HEK293 (cell line): Measurements from ENCODE around the gene SPOCK3.

Source experiments
- CTCF ChIA-PET: fragments of 350-600 bp; formaldehyde crosslinking; extraction: SDS; loops from one replicate; lab custom pipeline; 2021; ENCODE audit warnings: antibody characterized with exemption; lab: Yijun Ruan, JAX
- POLR2A ChIA-PET: fragments of 300-600 bp; formaldehyde crosslinking; extraction: SDS; loops from one replicate; lab custom pipeline; 2020; ENCODE audit warnings: antibody characterized with exemption, inconsistent platforms; lab: Yijun Ruan, JAX
- H3K27ac ChIP-seq: fragments of 200-500 bp; sonication (Bioruptor generic); 2 replicates; pipeline ENCODE4 v1.5.1; 2014; ENCODE audit warnings: low read depth, low read length, control low read depth, inconsistent platforms; ENCODE audit errors: extremely low read depth
- H3K36me3 ChIP-seq, 2 experiments: fragments of 200-500 bp in 1 of 2; sonication (Bioruptor generic) in 1 of 2; 1 replicate in 1 of 2; 2 replicates in 1 of 2; pipeline ENCODE4 v1.5.1; 2014 to 2017; ENCODE audit warnings: inconsistent platforms in 2 of 2, low read length in 2 of 2; ENCODE audit not compliant: control insufficient read depth in 2 of 2, insufficient read depth in 1 of 2
- H3K4me1 ChIP-seq: fragments of 200-500 bp; sonication (Bioruptor generic); 2 replicates; pipeline ENCODE4 v1.5.1; 2014; ENCODE audit warnings: mild to moderate bottlenecking, low read length, inconsistent platforms; ENCODE audit not compliant: control insufficient read depth, insufficient read depth
- H3K4me3 ChIP-seq: 2 replicates; pipeline ENCODE4 v1.5.1; 2011; ENCODE audit warnings: low read depth, mild to moderate bottlenecking, control low read depth, low read length, moderate library complexity
- H3K9me3 ChIP-seq: fragments of 200-500 bp; sonication (Bioruptor generic); 2 replicates; pipeline ENCODE4 v1.5.1; 2014; ENCODE audit warnings: low read depth, low read length, inconsistent platforms; ENCODE audit not compliant: control insufficient read depth, insufficient read depth
- GLIS2 ChIP-seq: fragments of 450-650 bp; formaldehyde crosslinking; IDR thresholded peaks from 2 replicates; pipeline ENCODE4 v1.5.1; 2016; ENCODE audit warnings: missing biosample characterization, missing genetic modification characterization
- ZEB2 ChIP-seq: fragments of 450-650 bp; formaldehyde crosslinking; IDR thresholded peaks from 2 replicates; pipeline ENCODE4 v1.5.1; 2016; ENCODE audit warnings: missing biosample characterization, missing genetic modification characterization
- ZNF157 ChIP-seq: fragments of 450-650 bp; formaldehyde crosslinking; IDR thresholded peaks from 2 replicates; pipeline ENCODE4 v1.5.1; 2016; ENCODE audit warnings: missing biosample characterization, missing genetic modification characterization
- ZNF248 ChIP-seq: fragments of 450-650 bp; formaldehyde crosslinking; IDR thresholded peaks from 2 replicates; pipeline ENCODE4 v1.5.1; 2017; ENCODE audit warnings: missing biosample characterization, missing genetic modification characterization
- ZNF292 ChIP-seq: fragments of 450-650 bp; formaldehyde crosslinking; IDR thresholded peaks from 2 replicates; pipeline ENCODE4 v1.5.1; 2016; ENCODE audit warnings: low read depth, missing biosample characterization, missing genetic modification characterization, borderline replicate concordance
- ZNF311 ChIP-seq: fragments of 450-650 bp; formaldehyde crosslinking; IDR thresholded peaks from 2 replicates; pipeline ENCODE4 v1.5.1; 2017; ENCODE audit warnings: missing biosample characterization, missing genetic modification characterization, borderline replicate concordance
- ZNF501 ChIP-seq: fragments of 450-650 bp; formaldehyde crosslinking; IDR thresholded peaks from 2 replicates; pipeline ENCODE4 v1.5.1; 2016; ENCODE audit warnings: missing biosample characterization, missing genetic modification characterization
- ZNF560 ChIP-seq: fragments of 450-650 bp; formaldehyde crosslinking; IDR thresholded peaks from 2 replicates; pipeline ENCODE4 v1.5.1; 2017; ENCODE audit warnings: missing biosample characterization, missing genetic modification characterization, borderline replicate concordance
- ZNF561 ChIP-seq: fragments of 450-650 bp; IDR thresholded peaks from 2 replicates; pipeline ENCODE4 v1.5.1; 2018; ENCODE audit warnings: missing biosample characterization, missing genetic modification characterization, borderline replicate concordance
- ZNF623 ChIP-seq: fragments of 450-650 bp; formaldehyde crosslinking; IDR thresholded peaks from 2 replicates; pipeline ENCODE4 v1.5.1; 2016; ENCODE audit warnings: missing biosample characterization, missing genetic modification characterization
- ZNF624 ChIP-seq: fragments of 450-650 bp; formaldehyde crosslinking; IDR thresholded peaks from 2 replicates; pipeline ENCODE4 v1.5.1; 2017; ENCODE audit warnings: missing biosample characterization, missing genetic modification characterization
- ZNF629 ChIP-seq: fragments of 450-650 bp; formaldehyde crosslinking; IDR thresholded peaks from 2 replicates; pipeline ENCODE4 v1.5.1; 2017; ENCODE audit warnings: missing biosample characterization, missing genetic modification characterization
- ZNF670 ChIP-seq: fragments of 450-650 bp; formaldehyde crosslinking; IDR thresholded peaks from 2 replicates; pipeline ENCODE4 v1.5.1; 2016; ENCODE audit warnings: missing biosample characterization, missing genetic modification characterization, low read depth
- ZNF747 ChIP-seq: fragments of 450-650 bp; formaldehyde crosslinking; IDR thresholded peaks from 2 replicates; pipeline ENCODE4 v1.5.1; 2016; ENCODE audit warnings: missing biosample characterization, missing genetic modification characterization
- ZNF76 ChIP-seq: fragments of 450-650 bp; formaldehyde crosslinking; IDR thresholded peaks from 2 replicates; pipeline ENCODE4; 2016; ENCODE audit warnings: low read depth, missing biosample characterization, missing genetic modification characterization, borderline replicate concordance
- ZNF830 ChIP-seq: fragments of 450-650 bp; IDR thresholded peaks from 2 replicates; pipeline ENCODE4 v1.5.0; 2018; ENCODE audit warnings: missing biosample characterization, missing genetic modification characterization, low read depth, mild to moderate bottlenecking, moderate library complexity
- TF ChIP-seq, protein P1 (sequence below): fragments of 450-650 bp; formaldehyde crosslinking; IDR thresholded peaks from 2 replicates; pipeline ENCODE4 v1.5.1; 2016; ENCODE audit warnings: missing biosample characterization, missing genetic modification characterization
- TF ChIP-seq, protein P2 (sequence below): fragments of 450-650 bp; formaldehyde crosslinking; IDR thresholded peaks from 2 replicates; pipeline ENCODE4 v1.5.1; 2016; ENCODE audit warnings: missing biosample characterization, missing genetic modification characterization
- TF ChIP-seq, protein P3 (sequence below): fragments of 450-650 bp; formaldehyde crosslinking; IDR thresholded peaks from 2 replicates; pipeline ENCODE4 v1.5.1; 2017; ENCODE audit warnings: missing biosample characterization, missing genetic modification characterization
- TF ChIP-seq, protein P4 (sequence below): fragments of 450-650 bp; formaldehyde crosslinking; IDR thresholded peaks from 2 replicates; pipeline ENCODE4 v1.5.1; 2016; ENCODE audit warnings: missing biosample characterization, missing genetic modification characterization
- TF ChIP-seq, protein P5 (sequence below): fragments of 450-650 bp; formaldehyde crosslinking; IDR thresholded peaks from 2 replicates; pipeline ENCODE4 v1.5.1; 2016; ENCODE audit warnings: missing biosample characterization, missing genetic modification characterization, borderline replicate concordance

Gene SPOCK3

DNA sequence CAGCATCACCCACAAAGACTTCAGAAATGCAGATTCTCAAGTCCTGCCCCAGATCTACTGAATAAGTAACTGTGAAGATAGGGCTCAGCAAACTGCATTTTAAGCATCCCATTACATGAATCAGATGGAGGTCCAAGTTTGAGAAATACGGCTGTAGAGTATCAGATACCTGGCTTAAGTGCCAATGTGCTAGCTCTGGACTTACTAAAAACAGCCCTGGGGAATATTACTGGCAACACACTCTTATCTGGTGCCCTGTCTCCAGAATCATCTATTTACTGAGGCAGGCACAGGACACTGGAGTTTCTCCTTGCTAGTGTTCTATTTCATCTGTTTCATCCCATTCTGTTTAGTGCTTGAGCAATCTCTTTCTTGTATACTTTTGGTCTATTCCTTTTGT is 105.1 kb downstream of the SPOCK3 start (continued):
- TF ChIP-seq ZNF76 (tag by site-specific recombination): no peak
- no peak for TF ChIP-seq ZNF624 (tag by site-specific recombination)
- TF ChIP-seq ZNF292 (tag by site-specific recombination): no peak
- TF ChIP-seq GLIS2 (tag by site-specific recombination): no peak
- TF ChIP-seq ZNF311: no peak

DNA sequence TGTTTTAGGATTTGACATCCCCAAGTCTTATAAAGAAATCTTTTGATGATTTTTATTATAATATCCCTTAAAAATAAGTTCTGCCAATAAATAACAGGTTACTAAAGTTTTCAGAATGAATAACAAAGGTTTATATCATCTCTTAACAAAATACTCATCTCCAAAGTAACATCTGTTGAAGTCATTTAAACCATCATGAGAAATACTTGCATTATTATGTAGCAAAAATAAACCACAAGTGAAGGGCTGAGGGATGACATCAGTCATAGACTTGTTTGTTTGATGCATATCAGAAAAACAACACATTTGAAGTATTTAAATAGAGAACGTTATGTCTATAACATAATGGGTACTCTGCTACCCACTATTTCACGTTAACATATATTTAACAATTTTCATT is 114.9 kb downstream of the SPOCK3 start:
- TF ChIP-seq, protein P1, sequence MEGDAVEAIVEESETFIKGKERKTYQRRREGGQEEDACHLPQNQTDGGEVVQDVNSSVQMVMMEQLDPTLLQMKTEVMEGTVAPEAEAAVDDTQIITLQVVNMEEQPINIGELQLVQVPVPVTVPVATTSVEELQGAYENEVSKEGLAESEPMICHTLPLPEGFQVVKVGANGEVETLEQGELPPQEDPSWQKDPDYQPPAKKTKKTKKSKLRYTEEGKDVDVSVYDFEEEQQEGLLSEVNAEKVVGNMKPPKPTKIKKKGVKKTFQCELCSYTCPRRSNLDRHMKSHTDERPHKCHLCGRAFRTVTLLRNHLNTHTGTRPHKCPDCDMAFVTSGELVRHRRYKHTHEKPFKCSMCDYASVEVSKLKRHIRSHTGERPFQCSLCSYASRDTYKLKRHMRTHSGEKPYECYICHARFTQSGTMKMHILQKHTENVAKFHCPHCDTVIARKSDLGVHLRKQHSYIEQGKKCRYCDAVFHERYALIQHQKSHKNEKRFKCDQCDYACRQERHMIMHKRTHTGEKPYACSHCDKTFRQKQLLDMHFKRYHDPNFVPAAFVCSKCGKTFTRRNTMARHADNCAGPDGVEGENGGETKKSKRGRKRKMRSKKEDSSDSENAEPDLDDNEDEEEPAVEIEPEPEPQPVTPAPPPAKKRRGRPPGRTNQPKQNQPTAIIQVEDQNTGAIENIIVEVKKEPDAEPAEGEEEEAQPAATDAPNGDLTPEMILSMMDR (tag by site-specific recombination): no peak
- no peaks in the 10 kb centered on the region for H3K36me3 ChIP-seq
- no peaks in the 10 kb centered on the region for H3K4me1 ChIP-seq
- POLR2A ChIA-PET: no interaction called here
- H3K9me3 ChIP-seq: no peaks in the 10 kb centered on the region
- no peak overlapping the region for H3K27ac ChIP-seq
- no peak overlapping the region for H3K4me3 ChIP-seq
- CTCF ChIA-PET: no interaction called here

DNA sequence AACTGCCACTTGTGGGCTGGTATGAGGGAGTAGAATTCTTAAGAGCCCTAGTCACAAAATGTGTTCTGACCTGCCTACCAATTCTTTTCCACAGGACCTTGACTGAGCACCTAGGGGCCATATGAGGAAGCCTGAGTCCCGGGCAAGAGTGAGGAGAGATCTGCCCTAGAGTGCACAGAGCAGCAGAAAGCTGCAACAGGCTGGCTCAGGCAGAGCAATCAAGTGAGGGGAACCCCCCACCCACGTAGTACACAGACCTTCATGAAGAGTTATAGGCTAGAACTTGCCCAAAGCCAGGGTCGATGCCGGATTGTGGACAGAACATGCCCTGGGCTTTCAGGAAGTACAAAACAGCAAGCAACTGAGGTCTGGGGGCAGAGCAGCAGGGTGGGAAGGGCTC is 117.0 kb downstream of the SPOCK3 start:
- Histone ChIP-seq H3K4me1 (no peaks in the 10 kb centered on the region), H3K4me3 (no peak overlapping the region), H3K9me3 (no peaks in the 10 kb centered on the region), H3K27ac (no peak overlapping the region), H3K36me3 (no peaks in the 10 kb centered on the region)
- POLR2A ChIA-PET: no interaction called here
- TF ChIP-seq ZNF561 (tag by site-specific recombination): no peak
- TF ChIP-seq, protein P2, sequence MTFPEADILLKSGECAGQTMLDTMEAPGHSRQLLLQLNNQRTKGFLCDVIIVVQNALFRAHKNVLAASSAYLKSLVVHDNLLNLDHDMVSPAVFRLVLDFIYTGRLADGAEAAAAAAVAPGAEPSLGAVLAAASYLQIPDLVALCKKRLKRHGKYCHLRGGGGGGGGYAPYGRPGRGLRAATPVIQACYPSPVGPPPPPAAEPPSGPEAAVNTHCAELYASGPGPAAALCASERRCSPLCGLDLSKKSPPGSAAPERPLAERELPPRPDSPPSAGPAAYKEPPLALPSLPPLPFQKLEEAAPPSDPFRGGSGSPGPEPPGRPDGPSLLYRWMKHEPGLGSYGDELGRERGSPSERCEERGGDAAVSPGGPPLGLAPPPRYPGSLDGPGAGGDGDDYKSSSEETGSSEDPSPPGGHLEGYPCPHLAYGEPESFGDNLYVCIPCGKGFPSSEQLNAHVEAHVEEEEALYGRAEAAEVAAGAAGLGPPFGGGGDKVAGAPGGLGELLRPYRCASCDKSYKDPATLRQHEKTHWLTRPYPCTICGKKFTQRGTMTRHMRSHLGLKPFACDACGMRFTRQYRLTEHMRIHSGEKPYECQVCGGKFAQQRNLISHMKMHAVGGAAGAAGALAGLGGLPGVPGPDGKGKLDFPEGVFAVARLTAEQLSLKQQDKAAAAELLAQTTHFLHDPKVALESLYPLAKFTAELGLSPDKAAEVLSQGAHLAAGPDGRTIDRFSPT (tag by site-specific recombination): no peak
- no peak for TF ChIP-seq ZNF157 (tag by site-specific recombination)
- TF ChIP-seq ZNF670 (tag by site-specific recombination): no peak
- TF ChIP-seq, protein P3, sequence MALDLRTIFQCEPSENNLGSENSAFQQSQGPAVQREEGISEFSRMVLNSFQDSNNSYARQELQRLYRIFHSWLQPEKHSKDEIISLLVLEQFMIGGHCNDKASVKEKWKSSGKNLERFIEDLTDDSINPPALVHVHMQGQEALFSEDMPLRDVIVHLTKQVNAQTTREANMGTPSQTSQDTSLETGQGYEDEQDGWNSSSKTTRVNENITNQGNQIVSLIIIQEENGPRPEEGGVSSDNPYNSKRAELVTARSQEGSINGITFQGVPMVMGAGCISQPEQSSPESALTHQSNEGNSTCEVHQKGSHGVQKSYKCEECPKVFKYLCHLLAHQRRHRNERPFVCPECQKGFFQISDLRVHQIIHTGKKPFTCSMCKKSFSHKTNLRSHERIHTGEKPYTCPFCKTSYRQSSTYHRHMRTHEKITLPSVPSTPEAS (tag by site-specific recombination): no peak
- TF ChIP-seq ZNF248 (tag by site-specific recombination): no peak
- no peak for TF ChIP-seq ZNF501 (tag by site-specific recombination)
- no peak for TF ChIP-seq ZNF76 (tag by site-specific recombination)
- TF ChIP-seq, protein P4, sequence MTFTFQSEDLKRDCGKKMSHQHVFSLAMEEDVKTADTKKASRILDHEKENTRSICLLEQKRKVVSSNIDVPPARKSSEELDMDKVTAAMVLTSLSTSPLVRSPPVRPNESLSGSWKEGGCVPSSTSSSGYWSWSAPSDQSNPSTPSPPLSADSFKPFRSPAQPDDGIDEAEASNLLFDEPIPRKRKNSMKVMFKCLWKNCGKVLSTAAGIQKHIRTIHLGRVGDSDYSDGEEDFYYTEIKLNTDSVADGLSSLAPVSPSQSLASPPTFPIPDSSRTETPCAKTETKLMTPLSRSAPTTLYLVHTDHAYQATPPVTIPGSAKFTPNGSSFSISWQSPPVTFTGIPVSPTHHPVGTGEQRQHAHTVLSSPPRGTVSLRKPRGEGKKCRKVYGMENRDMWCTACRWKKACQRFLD (tag by site-specific recombination): no peak
- TF ChIP-seq ZNF830: no peak
- TF ChIP-seq ZNF629: no peak
- no peak for TF ChIP-seq ZEB2 (tag by site-specific recombination)
- TF ChIP-seq ZNF623: no peak
- TF ChIP-seq ZNF560 (tag by site-specific recombination): no peak
- no peak for TF ChIP-seq ZNF747 (tag by site-specific recombination)
- TF ChIP-seq, protein P5, sequence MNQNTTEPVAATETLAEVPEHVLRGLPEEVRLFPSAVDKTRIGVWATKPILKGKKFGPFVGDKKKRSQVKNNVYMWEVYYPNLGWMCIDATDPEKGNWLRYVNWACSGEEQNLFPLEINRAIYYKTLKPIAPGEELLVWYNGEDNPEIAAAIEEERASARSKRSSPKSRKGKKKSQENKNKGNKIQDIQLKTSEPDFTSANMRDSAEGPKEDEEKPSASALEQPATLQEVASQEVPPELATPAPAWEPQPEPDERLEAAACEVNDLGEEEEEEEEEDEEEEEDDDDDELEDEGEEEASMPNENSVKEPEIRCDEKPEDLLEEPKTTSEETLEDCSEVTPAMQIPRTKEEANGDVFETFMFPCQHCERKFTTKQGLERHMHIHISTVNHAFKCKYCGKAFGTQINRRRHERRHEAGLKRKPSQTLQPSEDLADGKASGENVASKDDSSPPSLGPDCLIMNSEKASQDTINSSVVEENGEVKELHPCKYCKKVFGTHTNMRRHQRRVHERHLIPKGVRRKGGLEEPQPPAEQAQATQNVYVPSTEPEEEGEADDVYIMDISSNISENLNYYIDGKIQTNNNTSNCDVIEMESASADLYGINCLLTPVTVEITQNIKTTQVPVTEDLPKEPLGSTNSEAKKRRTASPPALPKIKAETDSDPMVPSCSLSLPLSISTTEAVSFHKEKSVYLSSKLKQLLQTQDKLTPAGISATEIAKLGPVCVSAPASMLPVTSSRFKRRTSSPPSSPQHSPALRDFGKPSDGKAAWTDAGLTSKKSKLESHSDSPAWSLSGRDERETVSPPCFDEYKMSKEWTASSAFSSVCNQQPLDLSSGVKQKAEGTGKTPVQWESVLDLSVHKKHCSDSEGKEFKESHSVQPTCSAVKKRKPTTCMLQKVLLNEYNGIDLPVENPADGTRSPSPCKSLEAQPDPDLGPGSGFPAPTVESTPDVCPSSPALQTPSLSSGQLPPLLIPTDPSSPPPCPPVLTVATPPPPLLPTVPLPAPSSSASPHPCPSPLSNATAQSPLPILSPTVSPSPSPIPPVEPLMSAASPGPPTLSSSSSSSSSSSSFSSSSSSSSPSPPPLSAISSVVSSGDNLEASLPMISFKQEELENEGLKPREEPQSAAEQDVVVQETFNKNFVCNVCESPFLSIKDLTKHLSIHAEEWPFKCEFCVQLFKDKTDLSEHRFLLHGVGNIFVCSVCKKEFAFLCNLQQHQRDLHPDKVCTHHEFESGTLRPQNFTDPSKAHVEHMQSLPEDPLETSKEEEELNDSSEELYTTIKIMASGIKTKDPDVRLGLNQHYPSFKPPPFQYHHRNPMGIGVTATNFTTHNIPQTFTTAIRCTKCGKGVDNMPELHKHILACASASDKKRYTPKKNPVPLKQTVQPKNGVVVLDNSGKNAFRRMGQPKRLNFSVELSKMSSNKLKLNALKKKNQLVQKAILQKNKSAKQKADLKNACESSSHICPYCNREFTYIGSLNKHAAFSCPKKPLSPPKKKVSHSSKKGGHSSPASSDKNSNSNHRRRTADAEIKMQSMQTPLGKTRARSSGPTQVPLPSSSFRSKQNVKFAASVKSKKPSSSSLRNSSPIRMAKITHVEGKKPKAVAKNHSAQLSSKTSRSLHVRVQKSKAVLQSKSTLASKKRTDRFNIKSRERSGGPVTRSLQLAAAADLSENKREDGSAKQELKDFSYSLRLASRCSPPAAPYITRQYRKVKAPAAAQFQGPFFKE (tag by site-specific recombination): no peak
- CTCF ChIA-PET: no interaction called here
